Loucy (cell line): Measurements from ENCODE around the gene NFATC4.

Source experiments
- H2AFZ ChIP-seq: fragments of 200-600 bp; sonication (generic); 2 replicates; pipeline ENCODE4 v1.6.0; 2016; ENCODE audit warnings: antibody characterized with exemption, mild to moderate bottlenecking, low read length, moderate library complexity
- H3F3A ChIP-seq: fragments of 200-600 bp; 2 replicates; pipeline ENCODE4 v1.6.0; 2016; ENCODE audit warnings: antibody characterized with exemption, low read depth, mild to moderate bottlenecking
- H3K27me3 ChIP-seq: fragments of 200-600 bp; sonication (generic); 2 replicates; pipeline ENCODE4 v1.6.1; 2014; ENCODE audit warnings: low read length, mild to moderate bottlenecking; ENCODE audit not compliant: insufficient read depth, poor library complexity, severe bottlenecking
- H3K36me3 ChIP-seq: fragments of 200-600 bp; sonication (generic); 2 replicates; pipeline ENCODE4 v1.6.1; 2016; ENCODE audit warnings: low read length; ENCODE audit not compliant: insufficient read depth
- H3K4me1 ChIP-seq: fragments of 200-600 bp; sonication (generic); 2 replicates; pipeline ENCODE4 v1.5.1; 2014; ENCODE audit warnings: low read length, mild to moderate bottlenecking; ENCODE audit not compliant: insufficient read depth, poor library complexity, severe bottlenecking
- H3K4me2 ChIP-seq: fragments of 200-600 bp; sonication (generic); 2 replicates; pipeline ENCODE4 v1.6.0; 2014; ENCODE audit warnings: antibody characterized with exemption, low read length, low read depth, mild to moderate bottlenecking; ENCODE audit not compliant: poor library complexity, severe bottlenecking
- H3K4me3 ChIP-seq: fragments of 200-600 bp; sonication (generic); 2 replicates; pipeline ENCODE4 v1.5.1; 2014; ENCODE audit warnings: low read length, mild to moderate bottlenecking, mixed read lengths; ENCODE audit not compliant: poor library complexity, severe bottlenecking
- H3K79me2 ChIP-seq: fragments of 200-600 bp; sonication (generic); 2 replicates; pipeline ENCODE4 v1.6.1; 2014; ENCODE audit warnings: low read length; ENCODE audit not compliant: insufficient read depth
- H3K9ac ChIP-seq: fragments of 200-600 bp; sonication (generic); 2 replicates; pipeline ENCODE4 v1.6.0; 2014; ENCODE audit warnings: mild to moderate bottlenecking, low read depth, low read length, moderate library complexity; ENCODE audit not compliant: poor library complexity, severe bottlenecking
- H3K9me2 ChIP-seq: fragments of 200-600 bp; sonication (generic); replicated peaks from 2 replicates; pipeline ENCODE4 v1.6.1; 2016; ENCODE audit warnings: low read depth, low read length, mixed read lengths
- H3K9me3 ChIP-seq: fragments of 200-600 bp; sonication (generic); 2 replicates; pipeline ENCODE4 v1.6.1; 2014; ENCODE audit warnings: mild to moderate bottlenecking, antibody characterized with exemption, low read length, low read depth; ENCODE audit not compliant: insufficient read depth
- H4K20me1 ChIP-seq: fragments of 200-600 bp; sonication (generic); 2 replicates; pipeline ENCODE4 v1.6.0; 2014; ENCODE audit warnings: antibody characterized with exemption, low read length, mild to moderate bottlenecking; ENCODE audit not compliant: insufficient read depth, poor library complexity, severe bottlenecking
- EZH2phosphoT487 ChIP-seq: fragments of 200-600 bp; IDR thresholded peaks from 2 replicates; pipeline ENCODE4 v1.6.1; 2018; ENCODE audit warnings: antibody characterized with exemption, mild to moderate bottlenecking, moderate library complexity, borderline replicate concordance
- TF ChIP-seq, protein P1 (sequence below): fragments of 200-600 bp; sonication (generic); conservative IDR thresholded peaks from 2 replicates; pipeline ENCODE4 v1.5.1; 2014; ENCODE audit warnings: mild to moderate bottlenecking, antibody characterized with exemption, low read length

NFATC4 gene

DNA sequence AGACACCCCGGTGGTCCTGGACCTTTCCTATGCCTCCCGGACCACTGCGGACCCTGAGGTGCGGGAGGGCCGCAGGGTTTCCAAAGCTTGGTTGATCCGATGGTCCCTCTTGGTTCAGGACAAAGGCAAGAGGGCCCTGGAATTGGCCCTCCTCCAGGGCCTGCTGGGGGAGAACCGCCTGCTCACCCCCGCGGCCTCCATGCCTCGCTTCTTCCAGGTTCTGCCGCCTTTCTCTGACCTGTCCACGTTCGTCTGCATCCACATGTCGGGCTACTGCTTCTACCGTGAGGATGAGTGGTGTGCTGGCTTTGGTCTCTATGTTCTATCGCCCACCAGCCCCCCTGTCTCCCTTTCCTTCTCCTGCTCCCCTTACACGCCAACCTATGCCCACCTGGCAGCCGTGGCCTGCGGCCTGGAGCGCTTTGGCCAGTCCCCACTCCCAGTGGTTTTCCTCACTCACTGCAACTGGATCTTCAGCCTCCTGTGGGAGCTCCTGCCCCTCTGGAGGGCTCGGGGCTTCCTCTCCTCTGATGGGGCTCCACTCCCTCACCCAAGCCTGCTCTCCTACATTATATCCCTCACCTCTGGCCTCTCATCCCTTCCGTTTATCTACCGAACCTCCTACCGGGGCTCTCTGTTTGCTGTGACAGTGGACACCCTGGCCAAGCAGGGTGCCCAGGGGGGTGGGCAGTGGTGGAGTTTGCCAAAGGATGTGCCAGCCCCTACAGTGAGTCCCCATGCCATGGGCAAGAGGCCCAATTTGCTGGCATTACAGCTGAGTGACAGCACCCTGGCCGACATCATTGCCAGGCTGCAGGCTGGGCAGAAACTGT, 47.7 kb downstream of the NFATC4 start:
- H3K9ac ChIP-seq: no peak overlapping the region
- H2AFZ ChIP-seq: no peak overlapping the region
- no peak overlapping the region for H3K4me3 ChIP-seq
- H3K79me2 ChIP-seq: no peaks in the 10 kb centered on the region
- H3K9me2 ChIP-seq: no peaks in the 10 kb centered on the region
- H3K36me3 ChIP-seq: peaks cover 20% of the 10 kb centered on the region; the same call in 1 of the 2 replicates
- H4K20me1 ChIP-seq: no peaks in the 10 kb centered on the region
- H3K4me1 ChIP-seq: no peaks in the 10 kb centered on the region
- H3F3A ChIP-seq: no peaks in the 10 kb centered on the region
- H3K27me3 ChIP-seq: no peaks in the 10 kb centered on the region
- no peak for TF ChIP-seq EZH2phosphoT487
- TF ChIP-seq, protein P1, sequence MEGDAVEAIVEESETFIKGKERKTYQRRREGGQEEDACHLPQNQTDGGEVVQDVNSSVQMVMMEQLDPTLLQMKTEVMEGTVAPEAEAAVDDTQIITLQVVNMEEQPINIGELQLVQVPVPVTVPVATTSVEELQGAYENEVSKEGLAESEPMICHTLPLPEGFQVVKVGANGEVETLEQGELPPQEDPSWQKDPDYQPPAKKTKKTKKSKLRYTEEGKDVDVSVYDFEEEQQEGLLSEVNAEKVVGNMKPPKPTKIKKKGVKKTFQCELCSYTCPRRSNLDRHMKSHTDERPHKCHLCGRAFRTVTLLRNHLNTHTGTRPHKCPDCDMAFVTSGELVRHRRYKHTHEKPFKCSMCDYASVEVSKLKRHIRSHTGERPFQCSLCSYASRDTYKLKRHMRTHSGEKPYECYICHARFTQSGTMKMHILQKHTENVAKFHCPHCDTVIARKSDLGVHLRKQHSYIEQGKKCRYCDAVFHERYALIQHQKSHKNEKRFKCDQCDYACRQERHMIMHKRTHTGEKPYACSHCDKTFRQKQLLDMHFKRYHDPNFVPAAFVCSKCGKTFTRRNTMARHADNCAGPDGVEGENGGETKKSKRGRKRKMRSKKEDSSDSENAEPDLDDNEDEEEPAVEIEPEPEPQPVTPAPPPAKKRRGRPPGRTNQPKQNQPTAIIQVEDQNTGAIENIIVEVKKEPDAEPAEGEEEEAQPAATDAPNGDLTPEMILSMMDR: no peak
- H3K4me2 ChIP-seq: no peak overlapping the region
- no peaks in the 10 kb centered on the region for H3K9me3 ChIP-seq

DNA sequence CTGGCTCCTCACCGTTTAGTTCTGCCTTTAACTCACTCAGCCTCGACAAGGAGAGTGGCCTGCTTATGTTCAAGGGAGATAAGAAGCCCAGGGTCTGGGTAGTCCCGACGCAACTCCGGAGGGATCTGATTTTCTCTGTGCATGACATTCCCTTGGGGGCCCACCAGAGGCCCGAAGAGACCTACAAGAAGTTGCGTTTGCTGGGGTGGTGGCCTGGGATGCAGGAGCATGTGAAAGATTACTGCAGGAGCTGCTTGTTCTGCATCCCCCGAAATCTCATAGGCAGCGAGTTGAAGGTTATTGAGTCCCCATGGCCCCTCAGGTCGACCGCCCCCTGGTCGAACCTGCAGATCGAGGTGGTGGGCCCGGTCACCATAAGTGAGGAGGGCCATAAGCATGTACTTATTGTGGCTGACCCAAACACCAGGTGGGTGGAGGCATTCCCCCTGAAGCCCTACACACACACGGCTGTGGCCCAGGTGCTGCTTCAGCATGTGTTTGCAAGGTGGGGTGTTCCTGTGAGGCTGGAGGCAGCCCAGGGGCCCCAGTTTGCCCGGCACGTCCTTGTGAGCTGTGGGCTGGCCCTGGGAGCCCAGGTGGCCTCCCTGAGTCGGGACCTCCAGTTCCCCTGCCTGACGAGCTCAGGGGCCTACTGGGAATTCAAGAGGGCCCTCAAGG, 48.4 kb downstream of the NFATC4 start:
- no peak overlapping the region for H3K4me2 ChIP-seq
- no peak overlapping the region for H2AFZ ChIP-seq
- no peaks in the 10 kb centered on the region for H4K20me1 ChIP-seq
- H3F3A ChIP-seq: no peaks in the 10 kb centered on the region
- H3K9ac ChIP-seq: no peak overlapping the region
- no peaks in the 10 kb centered on the region for H3K4me1 ChIP-seq
- no peak overlapping the region for H3K4me3 ChIP-seq
- H3K36me3 ChIP-seq: peaks cover 20% of the 10 kb centered on the region; the same call in 1 of the 2 replicates
- H3K79me2 ChIP-seq: no peaks in the 10 kb centered on the region
- H3K9me2 ChIP-seq: no peaks in the 10 kb centered on the region
- no peaks in the 10 kb centered on the region for H3K27me3 ChIP-seq
- TF ChIP-seq, protein P1: no peak
- no peaks in the 10 kb centered on the region for H3K9me3 ChIP-seq

DNA sequence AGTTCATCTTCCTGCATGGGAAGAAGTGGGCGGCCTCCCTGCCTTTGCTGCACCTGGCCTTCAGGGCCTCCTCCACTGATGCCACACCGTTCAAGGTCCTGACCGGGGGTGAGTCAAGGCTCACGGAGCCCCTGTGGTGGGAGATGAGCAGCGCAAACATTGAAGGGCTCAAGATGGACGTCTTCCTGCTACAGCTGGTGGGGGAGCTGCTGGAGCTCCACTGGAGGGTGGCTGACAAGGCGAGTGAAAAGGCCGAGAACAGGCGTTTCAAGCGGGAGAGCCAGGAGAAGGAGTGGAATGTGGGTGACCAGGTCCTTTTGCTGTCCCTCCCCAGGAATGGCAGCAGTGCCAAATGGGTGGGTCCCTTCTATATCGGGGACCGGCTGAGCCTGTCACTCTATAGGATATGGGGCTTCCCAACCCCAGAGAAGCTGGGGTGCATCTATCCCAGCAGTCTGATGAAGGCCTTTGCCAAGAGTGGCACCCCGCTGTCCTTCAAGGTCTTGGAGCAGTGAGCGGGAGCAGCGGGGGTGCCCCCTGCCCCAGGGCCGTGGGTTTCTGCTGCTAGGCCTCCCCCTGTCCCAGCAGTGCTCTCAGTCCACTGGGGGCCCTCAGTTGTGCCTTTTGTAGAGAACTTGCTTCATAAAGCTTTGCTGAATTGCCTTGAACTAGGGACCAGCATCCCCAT, 49.1 kb downstream of the NFATC4 start:
- Histone ChIP-seq H3F3A (no peaks in the 10 kb centered on the region), H3K36me3 (peaks cover 20% of the 10 kb centered on the region; the same call in 1 of the 2 replicates), H3K4me3 (no peak overlapping the region), H2AFZ (no peak overlapping the region), H3K9me2 (no peaks in the 10 kb centered on the region), H3K79me2 (no peaks in the 10 kb centered on the region), H3K4me2 (no peak overlapping the region), H3K9me3 (no peaks in the 10 kb centered on the region), H4K20me1 (no peaks in the 10 kb centered on the region), H3K9ac (no peak overlapping the region), H3K27me3 (no peaks in the 10 kb centered on the region), H3K4me1 (peaks cover 3% of the 10 kb centered on the region)
- TF ChIP-seq, protein P1: no peak
- TF ChIP-seq EZH2phosphoT487: no peak
